Left cardiac atrium (tissue), 4 donors: ENCODE data around the gene BORA. TPM values are rescaled to one million over a fixed set of nuclear protein-coding genes. Genes with fewer than 3 reads are reported as not detected.
"Not testable (repeated sequence)": the region's sequence is repeated elsewhere in the genome, so short reads cannot be mapped to it uniquely, and the experiment has no call there.

Experiments
- ATAC-seq, 2 donors: fragments of 200-7000 bp; cut with Tn5 transposase; one replicate each; pipeline ENCODE4 v1.9.1; 2020; ENCODE audit warnings: mild to moderate bottlenecking in 2 of 2, moderate library complexity in 2 of 2
- DNase-seq: peaks from one replicate; pipeline ENCODE4 v3.0.0-alpha.2; 2020
- intact Hi-C, 2 donors: fragments of 100-400 bp; cut with DNase I; formaldehyde crosslinking; loops; one replicate each; pipeline versions ENCODE4 v1.14.1 to v1.15.1; 2022 to 2023
- total RNA-seq, 2 donors: library from RNA; stranded (reverse); fragmentation: NEBNext Ultra II Directional; extraction: Animal tissue kit (Norgen Biotek cat#: 25700); gene quantifications; one replicate each; pipeline ENCODE4 v1.2.1, GENCODE V29; 2021
- donor health status: DM: no; HTN: yes; CAD: no.
- donor health status: DM: no; HTN: yes; CAD: no; lungs with severe emphysema.
- donor health status: DM: yes; HTN: yes; CAD: no.
- donor health status: Dilated cardiomyopathy.

BORA gene
- total RNA-seq, 2 donors from 2014 or later, result 1.2 to 1.6 TPM

DNA sequence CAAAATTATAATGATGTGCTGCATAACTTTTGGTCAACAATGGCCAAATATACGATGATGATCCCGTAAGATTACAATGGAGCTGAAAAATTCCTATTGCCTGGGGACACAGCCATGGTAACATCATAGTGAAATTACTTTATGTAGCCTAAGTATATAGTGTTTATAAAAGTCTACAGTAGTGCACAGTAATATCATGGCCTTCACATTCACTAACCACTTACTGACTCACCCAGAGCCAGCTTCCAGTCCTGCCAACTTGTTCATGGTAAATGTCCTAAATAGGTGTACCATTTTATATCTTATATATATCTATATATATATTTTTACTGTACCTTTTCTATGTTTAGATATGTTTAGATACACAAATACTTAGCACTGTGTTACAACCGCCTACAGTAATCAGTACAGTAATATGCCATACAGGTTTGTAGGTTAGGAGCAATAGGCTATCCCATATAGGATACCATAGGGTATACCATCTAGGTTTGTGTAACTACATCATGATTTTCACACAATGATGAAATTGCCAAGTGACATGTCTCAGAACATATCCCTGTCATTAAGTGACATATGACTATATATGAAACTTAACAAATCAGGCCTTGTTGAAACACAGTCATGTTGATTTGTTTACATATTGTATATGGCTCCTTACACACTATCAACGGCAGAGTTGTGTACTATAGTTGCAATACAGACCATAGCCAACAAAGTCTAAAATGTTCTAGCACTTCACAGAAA is 30.2 kb downstream of the BORA start:
- no peak for ATAC-seq
- intact Hi-C loops, result no loop called here
- DNase-seq, result no peak

DNA sequence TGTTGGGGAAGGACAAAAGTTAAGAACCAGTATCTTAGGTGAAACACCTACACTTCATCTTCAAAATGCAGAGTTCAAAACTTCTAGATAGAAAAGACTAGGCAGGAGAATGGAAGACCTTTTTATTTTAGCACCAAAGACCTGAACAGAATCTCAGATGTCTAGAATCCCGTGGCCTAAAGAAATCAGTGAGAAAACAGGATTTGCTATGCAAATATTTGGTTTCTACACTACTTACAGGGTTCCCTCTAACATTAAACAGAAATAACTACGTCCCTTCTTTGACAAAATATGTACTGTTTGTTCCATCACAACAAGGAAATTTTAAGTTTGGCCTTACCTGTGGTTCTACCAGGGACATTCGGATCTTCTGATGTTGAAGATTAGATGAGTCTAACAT is 32.5 kb downstream of the BORA start:
- no peak for DNase-seq
- no peak for ATAC-seq
- intact Hi-C loops, result no loop called here

DNA sequence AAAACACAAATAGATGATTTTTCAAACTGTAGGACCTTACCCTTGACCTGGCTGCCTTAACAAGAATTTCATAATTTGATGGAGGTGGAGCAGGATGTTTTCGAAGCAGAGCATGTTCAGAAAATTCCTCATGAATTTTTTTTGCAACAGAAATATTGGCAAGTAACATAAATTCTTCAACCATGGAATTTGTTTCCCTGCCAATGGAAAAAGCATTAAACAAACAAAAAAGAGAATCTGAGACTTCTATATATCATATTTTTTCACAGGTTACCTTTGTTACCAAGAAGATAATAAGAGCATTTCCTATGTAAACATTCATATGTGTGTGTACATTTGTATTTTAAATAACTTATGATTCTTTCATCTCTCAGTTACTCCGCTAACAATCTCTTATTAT is 35.7 kb downstream of the BORA start:
- intact Hi-C loops, result no loop called here
- no peak for ATAC-seq

DNA sequence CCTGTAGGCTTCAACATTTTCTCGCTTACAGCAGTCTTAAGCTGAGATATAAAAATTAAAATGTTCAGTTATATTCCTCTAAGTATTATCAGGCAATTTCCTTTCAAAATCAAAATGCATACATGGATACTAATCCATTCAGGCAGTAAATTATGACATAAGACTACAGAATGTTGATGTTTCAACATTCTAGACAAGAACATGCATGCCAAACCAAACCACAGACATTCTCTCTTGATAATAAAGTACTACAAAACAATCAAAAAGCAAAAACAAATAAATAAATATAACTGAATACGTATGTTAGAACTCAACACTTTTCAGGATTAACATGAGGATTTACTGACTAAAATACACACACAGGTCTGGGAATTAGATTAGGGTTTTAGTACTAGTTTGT is 46.3 kb downstream of the BORA start:
- ATAC-seq, result no peak
- intact Hi-C loops, result no loop called here
- DNase-seq, result no peak

More for the DNA sequence above, 35.7 kb downstream of the BORA start:
- DNase-seq, result no peak

DNA sequence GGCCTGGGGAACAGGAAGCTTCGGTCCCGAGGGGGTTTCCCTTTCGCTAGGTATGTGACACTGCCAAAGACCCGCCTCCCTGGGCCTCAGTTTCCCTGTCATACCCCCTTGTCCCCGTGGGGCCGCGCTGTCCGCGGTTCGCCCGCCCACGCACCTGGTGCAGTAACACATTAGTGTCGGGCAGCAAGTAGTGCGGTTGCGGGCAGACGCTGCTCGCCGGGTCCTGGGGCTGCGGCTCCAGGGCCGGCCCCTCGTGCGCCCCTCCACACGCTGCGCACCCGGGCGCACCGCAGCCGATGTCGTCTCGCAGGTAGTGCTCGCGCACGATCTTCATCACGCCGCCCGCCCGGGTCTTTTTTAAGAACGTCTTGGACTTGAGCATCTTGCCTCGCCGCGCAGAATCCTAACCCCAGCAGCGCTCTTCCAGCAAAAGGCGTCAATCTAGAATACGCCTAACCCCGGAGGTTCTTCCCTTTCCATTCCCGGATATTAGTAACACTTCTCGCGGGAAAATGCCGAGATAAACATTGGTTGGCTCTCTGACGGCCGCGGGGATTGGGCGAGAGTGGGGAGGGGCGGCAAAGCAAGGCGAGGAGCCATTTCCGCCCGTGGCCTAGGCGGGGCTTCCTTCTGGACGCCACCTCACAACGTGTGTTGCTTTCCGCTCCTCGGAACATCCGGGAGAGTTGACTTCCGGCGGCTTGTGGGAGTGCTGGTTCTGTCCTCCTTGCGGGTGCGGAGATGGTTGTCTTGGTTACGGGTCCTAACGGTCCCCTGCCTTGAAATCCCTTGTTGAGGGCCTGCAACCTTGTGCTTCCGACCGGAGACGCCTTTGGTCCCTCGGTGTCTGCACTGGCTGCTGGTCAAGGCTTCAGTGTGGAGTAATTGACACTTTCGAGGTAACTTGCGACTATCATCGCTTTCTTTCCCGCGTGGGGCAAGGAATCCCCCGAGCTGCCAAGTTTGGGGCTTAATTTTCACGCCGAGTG is 54.0 kb downstream of the BORA start, which contains the start of the genes DIS3 and PIBF1:
Gene DIS3 (minus strand): TSS at position 450 of the 989 bp plus-strand sequence. CDS start 68 bp downstream, at position 382.
Gene PIBF1 (plus strand): TSS at position 683 of the 989 bp plus-strand sequence. CDS start 1,337 bp downstream, outside the sequence.
- intact Hi-C loops, result loop anchor here in 1 of 2 donors (5.0 kb wide), 1 partner anchor 49 kb away; no protein-coding TSS in a partner anchor
- ATAC-seq, result peak; percentile 100
- DNase-seq, result peak; percentile 98

DNA sequence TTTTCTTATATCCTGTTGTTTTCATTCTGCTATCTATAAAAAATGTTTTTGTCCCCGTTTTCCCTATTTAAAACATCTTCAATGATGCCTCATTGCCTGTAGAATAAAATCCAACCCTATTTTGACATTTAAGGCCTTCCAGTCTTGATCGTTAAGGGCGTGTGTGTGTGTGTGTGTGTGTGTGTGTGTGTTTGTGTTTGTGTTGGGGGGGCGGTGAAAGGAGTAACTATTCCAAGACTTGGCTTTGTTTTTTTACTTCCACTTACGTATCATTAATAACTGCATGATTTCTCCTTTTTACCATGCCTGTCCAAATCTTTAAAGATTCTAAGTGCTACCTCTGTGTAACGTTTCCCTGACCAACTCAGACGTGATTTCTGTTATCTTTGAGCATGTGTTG is 55.0 kb downstream of the BORA start:
- DNase-seq (no peak), ATAC-seq (no peak)
- intact Hi-C loops, result loop anchor here in 1 of 2 donors (5.0 kb wide), 1 partner anchor 50 kb away; no protein-coding TSS in a partner anchor

DNA sequence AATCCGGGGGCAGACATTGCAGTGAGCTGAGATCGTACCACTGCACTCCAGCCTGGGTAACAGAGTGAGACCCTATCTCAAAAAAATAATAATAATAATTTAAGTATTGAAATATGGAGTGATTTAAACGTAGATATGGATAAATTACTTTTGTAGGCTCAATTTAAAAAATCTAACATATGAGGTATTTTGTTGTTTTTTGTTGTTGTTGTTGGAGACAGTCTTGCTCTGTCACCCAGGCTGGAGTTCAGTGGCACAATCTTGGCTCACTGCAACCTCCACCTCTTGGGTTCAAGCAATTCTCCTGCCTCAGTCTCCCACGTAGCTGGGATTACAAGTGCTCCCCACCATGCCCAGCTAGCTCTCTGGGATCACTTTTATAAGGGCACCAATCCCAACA is 57.0 kb downstream of the BORA start:
- intact Hi-C loops, result loop anchor here in 1 of 2 donors (5.0 kb wide), 1 partner anchor 52 kb away; no protein-coding TSS in a partner anchor
- not testable (repeated sequence) for DNase-seq, ATAC-seq

DNA sequence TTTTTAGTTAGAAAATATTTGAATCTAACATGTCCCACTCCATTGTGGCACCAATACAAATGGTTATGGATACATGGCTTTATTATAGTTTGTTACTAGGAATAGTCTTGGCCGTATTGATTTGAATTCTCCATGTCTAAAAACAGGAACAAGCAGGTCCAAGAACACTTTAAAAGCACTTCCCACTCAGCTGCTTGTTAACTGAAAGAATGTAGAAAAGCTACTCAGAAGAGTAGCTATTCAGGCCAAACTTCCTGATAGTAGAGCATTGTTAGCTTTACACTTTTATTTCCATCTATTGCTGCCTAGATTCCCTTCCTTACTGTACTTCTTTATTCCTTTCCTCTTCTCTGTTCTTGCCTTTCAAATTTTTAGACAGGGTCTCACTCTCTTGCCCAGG is 61.1 kb downstream of the BORA start:
- ATAC-seq (no peak), DNase-seq (no peak)
- intact Hi-C loops, result no loop called here

DNA sequence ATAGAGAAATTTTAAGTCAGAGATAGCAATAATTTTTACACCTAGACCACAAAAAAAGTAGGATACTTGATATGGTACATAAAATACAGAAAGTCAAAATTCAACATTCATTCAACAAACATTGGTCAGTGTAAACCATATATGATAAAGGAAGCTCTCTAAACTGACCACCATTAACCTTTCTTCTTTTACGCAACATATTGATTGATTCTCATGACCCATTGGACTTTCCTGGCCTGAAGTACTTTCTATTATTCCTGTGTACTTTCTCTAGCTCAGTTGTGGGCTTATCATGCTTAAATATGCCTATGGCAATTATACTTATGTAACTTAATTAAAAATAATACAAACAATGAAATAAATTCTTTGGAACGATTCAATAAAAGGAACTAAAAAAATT is 64.9 kb downstream of the BORA start:
- intact Hi-C loops, result no loop called here
- ATAC-seq (no peak), DNase-seq (no peak)

DNA sequence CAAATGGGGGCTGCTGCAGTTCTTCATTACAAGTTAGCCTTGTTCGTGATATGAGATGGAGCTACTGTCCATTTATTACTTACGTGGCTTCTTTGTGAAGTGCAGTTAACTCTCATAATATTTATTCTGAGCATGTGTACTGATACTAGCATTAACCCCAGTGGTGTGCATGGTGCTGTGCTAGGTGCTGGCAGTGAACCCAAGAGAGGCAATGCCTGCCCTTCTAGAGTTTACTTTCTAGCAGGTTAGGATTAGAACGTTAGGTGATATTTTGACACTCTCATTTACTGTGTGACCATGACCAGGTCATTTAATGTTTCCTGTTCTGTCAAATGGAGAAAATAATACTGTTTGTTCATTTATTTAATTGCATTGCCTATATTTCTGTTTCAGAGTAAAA is 71.1 kb downstream of the BORA start:
- intact Hi-C loops, result no loop called here
- DNase-seq, result no peak
- no peak for ATAC-seq

DNA sequence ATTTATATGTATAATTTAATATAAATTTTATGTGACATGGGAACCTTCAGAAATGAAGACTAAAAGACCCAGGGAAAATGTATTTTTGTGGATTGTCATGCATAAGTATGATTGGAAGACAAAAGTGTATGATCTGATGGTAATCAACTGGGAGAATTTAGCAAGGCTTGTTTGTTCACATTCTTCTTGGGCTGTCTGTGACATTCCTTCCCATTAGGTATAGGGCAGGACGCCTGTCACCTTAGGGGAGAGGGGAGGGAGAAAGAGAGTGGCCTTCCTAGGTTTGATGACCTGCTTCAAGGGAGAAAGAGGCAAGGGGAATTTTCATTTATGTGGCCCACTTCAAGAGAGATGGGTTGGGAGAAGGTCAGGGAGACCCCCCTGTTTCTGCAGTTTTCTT is 76.6 kb downstream of the BORA start:
- intact Hi-C loops, result loop anchor here in 1 of 2 donors (10.0 kb wide), 1 partner anchor 900 kb away; no protein-coding TSS in a partner anchor
- no peak for ATAC-seq
- DNase-seq, result no peak

Other genes starting within 250 kb of the BORA start
- 1 to 10 TPM; 6.5 TPM for gene MZT1, start 294 bp upstream of the BORA start, total RNA-seq
- 10 to 100 TPM; 14.3 to 18.6 TPM for gene DIS3, start 54.0 kb downstream of the BORA start, total RNA-seq
- gene PIBF1, start 54.2 kb downstream of the BORA start, total RNA-seq, result 10 to 100 TPM; 12.2 to 13.5 TPM